Measurements from ENCODE around the gene SLC39A7. TPM values are rescaled to one million over a fixed set of nuclear protein-coding genes. Genes with fewer than 3 reads are reported as not detected.
A peak's percentile ranks its signal among the peaks of the same experiment; 100 is the strongest.

SLC39A7 gene
- total RNA-seq, 1 donor from 2014 or later: 140 TPM

GRCh38 chr6:33237741-33238140 lies 37.1 kb downstream of the SLC39A7 start:
- DNase-seq (ENCODE audit: low spot score in 2 of 2, unreplicated experiment in 2 of 2): no peak
- TF ChIP-seq CTCF (IDR thresholded peaks at IDR 0.05; ENCODE audit: unreplicated experiment): no peak
- no peaks in the 10 kb centered on the region for H3K36me3 Mint-ChIP-seq
- H3K27ac Mint-ChIP-seq: no peak overlapping the region
- peaks cover 26% of the 10 kb centered on the region for H3K27me3 Mint-ChIP-seq (ENCODE audit: low read depth)
- no peaks in the 10 kb centered on the region for H3K9me3 Mint-ChIP-seq
- peaks cover 12% of the 10 kb centered on the region for H3K4me1 Mint-ChIP-seq
- no peak overlapping the region for H3K4me3 Mint-ChIP-seq

GRCh38 chr6:33241968-33242367 lies 41.3 kb downstream of the SLC39A7 start:
- Mint-ChIP-seq H3K36me3 (no peaks in the 10 kb centered on the region), H3K4me1 (no peaks in the 10 kb centered on the region), H3K4me3 (no peak overlapping the region), H3K27me3 (ENCODE audit: low read depth) (peaks cover 48% of the 10 kb centered on the region), H3K27ac (no peak overlapping the region), H3K9me3 (no peaks in the 10 kb centered on the region)
- DNase-seq (ENCODE audit: low spot score in 2 of 2, unreplicated experiment in 2 of 2): no peak
- TF ChIP-seq CTCF (IDR thresholded peaks at IDR 0.05; ENCODE audit: unreplicated experiment): no peak

- Mint-ChIP-seq H3K4me3 (no peak overlapping the region), H3K9me3 (no peaks in the 10 kb centered on the region), H3K4me1 (peaks cover 5% of the 10 kb centered on the region), H3K27ac (no peak overlapping the region), H3K36me3 (no peaks in the 10 kb centered on the region), H3K27me3 (ENCODE audit: low read depth) (peaks cover 48% of the 10 kb centered on the region)
- DNase-seq (ENCODE audit: low spot score in 2 of 2, unreplicated experiment in 2 of 2): no peak
- TF ChIP-seq CTCF (IDR thresholded peaks at IDR 0.05; ENCODE audit: unreplicated experiment): no peak
Measured at GRCh38 chr6:33243476-33243875, 42.8 kb downstream of the SLC39A7 start.

- no peaks in the 10 kb centered on the region for H3K9me3 Mint-ChIP-seq
- peak overlapping the region; percentile 71 for H3K27ac Mint-ChIP-seq
Measured at GRCh38 chr6:33247977-33248642, 47.4 kb downstream of the SLC39A7 start.

GRCh38 chr6:33248643-33248931 lies 47.9 kb downstream of the SLC39A7 start:
- Mint-ChIP-seq H3K9me3 (no peaks in the 10 kb centered on the region), H3K27ac (peak overlapping the region; percentile 71), H3K4me3 (peak overlapping the region; percentile 81), H3K4me1 (peaks cover 18% of the 10 kb centered on the region), H3K36me3 (peaks cover 21% of the 10 kb centered on the region), H3K27me3 (ENCODE audit: low read depth) (peaks cover 14% of the 10 kb centered on the region)
- TF ChIP-seq CTCF (IDR thresholded peaks at IDR 0.05; ENCODE audit: unreplicated experiment): peak; percentile 49
- DNase-seq (ENCODE audit: low spot score in 2 of 2, unreplicated experiment in 2 of 2): no peak

More at GRCh38 chr6:33247977-33248642, 47.4 kb downstream of the SLC39A7 start:
- Mint-ChIP-seq H3K27me3 (ENCODE audit: low read depth) (peaks cover 19% of the 10 kb centered on the region), H3K36me3 (peaks cover 21% of the 10 kb centered on the region), H3K4me3 (peak overlapping the region; percentile 81), H3K4me1 (peaks cover 18% of the 10 kb centered on the region)
- TF ChIP-seq CTCF (IDR thresholded peaks at IDR 0.05; ENCODE audit: unreplicated experiment): peak; percentile 85
- peak; percentile 81 to 94 for DNase-seq (ENCODE audit: low spot score in 2 of 2, unreplicated experiment in 2 of 2)

Measured in mesothelial cell of epicardium (in vitro differentiated cells).